H54 (cell line): ENCODE data around the gene MARCHF4.

Source experiments
- DNase-seq: peaks from one replicate; pipeline ENCODE4 v3.0.0; 2011; ENCODE audit warnings: low spot score, mixed read lengths; ENCODE audit not compliant: insufficient read length
- FAIRE-seq: peaks from 3 replicates; lab custom pipeline; 2011; peaks lifted over from hg19 to GRCh38; lab: Jason Lieb, UNC
- POLR2A ChIP-seq: IDR thresholded peaks from 2 replicates; pipeline ENCODE4 v1.6.1; 2011; ENCODE audit warnings: low read depth, mild to moderate bottlenecking, low read length

MARCHF4 gene

DNA sequence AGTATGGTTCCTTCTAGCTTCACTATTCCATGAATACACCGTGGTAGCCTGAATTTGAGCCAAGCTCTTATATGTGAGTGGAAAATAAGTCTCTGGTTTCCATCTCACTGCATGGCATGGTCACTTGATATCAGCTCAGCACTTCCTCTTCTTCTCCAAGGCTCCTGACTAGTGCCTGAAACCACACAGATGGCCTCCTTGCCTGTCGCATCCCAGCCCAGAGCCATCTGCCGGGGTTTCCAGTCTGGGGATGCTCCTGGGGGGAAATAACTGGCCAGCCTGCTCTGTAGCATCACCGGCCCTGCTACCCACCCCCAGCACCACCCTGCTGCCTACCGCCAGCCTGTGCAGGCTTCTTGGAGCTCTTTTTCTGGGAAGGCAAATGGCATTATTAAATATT is 7.7 kb upstream of the MARCHF4 start:
- TF ChIP-seq POLR2A, result no peak
- FAIRE-seq (no peak), DNase-seq (no peak)

DNA sequence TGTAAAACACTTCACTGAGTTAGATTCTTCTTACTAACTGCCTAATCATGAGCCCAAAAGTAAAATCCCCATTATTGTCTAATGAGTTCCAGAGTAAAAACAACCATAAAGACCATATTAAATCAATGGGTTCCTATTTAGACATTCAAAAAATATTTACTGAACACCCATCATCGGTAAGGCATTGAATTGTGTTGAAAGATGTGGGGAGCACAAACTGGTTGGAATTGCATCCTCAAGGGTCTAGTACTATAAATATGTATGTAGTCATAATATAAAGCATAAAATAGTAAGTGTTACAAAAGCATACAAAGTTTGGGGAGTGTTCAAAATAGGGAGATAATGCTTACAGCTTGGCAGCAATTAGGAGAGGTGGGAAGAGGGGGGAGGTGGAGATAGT is 3.0 kb upstream of the MARCHF4 start:
- no peak for FAIRE-seq
- no peak for TF ChIP-seq POLR2A
- no peak for DNase-seq

DNA sequence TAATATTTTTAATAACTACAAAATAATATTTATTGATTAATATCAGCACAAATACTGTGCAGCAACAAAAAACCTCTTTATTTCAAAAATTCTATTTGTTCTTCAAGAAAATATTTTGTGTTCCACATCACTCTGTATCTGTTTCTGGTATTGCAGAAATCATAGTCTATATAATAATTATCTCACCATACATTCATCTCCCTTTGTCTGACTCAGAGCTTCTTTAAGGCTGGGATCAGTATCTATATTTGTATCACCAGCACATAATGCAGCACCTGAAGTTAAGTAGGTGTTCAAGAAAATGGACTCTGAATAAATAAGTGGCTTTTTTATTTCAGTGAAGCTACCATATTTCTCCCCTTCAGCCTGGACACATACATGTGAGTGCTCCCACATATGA is 1.6 kb upstream of the MARCHF4 start:
- TF ChIP-seq POLR2A, result no peak
- FAIRE-seq (no peak), DNase-seq (no peak)

DNA sequence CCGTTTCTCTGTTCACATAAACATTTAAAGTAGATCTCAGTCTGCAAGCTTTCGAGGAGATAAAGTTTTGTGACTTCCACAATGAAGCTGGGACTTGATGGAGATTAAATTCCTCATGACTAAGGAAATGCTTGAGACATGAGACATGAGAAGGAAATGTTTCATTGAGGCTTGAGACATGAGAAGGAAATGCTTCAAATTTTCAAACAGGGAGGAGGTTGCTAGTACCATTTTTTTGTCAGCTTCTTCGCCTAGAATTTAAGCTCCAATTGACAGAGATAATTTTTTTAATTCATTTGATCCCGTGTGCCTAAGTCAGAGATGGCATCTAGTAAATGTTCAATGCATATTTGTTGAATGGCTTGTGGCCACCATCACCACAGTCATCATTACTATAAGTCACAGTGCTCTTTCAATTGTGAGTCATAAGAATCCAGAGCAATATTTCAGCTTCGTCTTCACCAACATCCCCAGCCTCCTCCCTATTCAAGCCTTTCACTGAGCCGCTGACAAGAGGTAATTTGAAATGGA is 543 bp upstream of the MARCHF4 start:
- no peak for TF ChIP-seq POLR2A
- peak; percentile 40 for DNase-seq
- peak; percentile 69 for FAIRE-seq

DNA sequence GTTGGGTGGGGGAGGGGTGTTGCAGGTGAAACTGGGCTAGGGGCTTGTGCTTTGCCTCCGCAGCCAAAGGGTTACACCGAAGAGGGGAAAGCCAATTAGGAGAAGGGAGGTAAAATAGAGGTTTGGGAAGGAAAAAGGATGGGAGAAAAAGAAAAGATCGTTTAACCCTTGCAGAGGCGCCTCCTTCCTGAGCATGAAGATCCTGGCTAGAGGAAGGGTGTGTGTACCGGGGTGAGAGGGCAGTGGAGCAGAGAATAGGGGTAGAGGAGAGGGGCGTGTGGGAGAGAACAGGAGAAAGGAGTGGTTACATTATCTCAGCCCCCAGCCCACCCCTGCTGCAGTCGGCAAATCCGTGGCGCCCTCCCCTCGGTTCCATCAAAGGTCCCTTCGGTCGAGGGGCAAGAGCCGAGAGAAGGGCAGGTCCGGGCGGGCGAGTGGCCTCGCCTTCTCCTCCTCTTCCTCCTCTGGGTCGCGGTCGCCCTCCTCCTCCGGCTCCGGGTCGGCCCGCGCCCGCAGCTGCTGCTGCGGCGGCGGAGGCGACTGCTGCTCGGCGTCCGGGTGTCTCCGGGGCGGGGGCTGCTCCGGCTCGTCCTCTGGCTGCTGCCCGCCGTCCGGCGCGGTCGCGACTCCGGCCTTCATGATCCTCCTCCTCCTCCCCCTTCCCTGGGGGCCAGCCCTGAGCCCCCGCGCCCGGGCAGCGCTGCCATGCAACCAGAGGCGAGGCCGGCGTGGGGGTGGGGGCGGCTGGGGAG is 1.1 kb downstream of the MARCHF4 start:
- TF ChIP-seq POLR2A, result no peak
- FAIRE-seq, result no peak
- no peak for DNase-seq

DNA sequence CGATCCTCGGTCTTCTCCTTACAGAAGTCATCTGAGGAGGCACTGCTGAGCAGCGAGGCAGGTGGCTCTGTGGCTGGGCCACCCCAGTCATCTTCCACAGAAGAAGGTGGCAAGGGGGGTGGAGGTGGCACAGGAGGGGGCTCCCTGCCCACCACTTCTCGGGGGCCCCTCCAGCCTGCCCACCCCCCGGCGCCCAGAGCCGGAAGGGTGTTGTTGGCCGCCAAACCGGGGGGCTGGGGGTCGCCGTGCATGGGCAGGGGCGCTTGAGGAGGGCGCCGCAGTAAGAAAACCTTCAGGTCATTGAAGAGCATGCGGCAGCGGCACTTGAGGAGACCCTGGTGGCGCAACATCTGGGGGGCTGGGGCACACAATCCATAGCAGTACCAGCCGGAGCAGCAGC is 2.5 kb downstream of the MARCHF4 start:
- no peak for TF ChIP-seq POLR2A
- DNase-seq, result no peak
- FAIRE-seq, result no peak

DNA sequence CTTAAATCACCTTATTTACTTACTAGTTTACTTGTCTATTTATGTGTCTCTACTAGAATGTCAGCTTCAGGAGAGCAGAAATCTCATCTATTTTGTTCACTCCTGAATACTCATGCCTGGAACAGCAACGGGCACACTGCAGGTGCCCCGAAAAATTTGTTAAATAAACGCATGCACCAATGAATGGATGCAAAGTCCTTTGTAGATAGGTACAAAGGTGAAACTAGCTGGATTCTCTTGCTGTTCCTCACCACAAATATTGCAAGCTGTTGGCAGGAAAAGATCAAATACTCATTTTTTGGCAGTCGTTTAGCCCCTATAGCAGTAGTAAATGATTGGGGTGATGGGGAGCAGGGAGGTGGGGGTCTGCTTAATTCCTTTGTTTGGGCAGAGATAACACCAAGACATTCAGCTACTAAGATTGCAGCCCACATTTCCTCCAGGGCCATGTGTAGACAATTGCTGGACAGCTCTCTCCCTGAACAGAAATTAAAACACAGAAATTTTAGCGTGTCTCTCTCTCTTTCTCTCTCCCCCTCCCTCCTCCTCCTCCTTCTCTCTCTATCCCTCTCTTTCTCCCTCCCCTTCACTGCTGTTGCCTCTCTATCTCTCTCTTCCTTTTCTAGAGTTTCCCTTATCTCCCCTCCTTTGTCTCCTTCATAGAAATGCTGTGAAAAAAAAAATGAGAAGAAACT is 5.4 kb downstream of the MARCHF4 start:
- DNase-seq, result no peak
- FAIRE-seq, result no peak
- TF ChIP-seq POLR2A, result no peak

DNA sequence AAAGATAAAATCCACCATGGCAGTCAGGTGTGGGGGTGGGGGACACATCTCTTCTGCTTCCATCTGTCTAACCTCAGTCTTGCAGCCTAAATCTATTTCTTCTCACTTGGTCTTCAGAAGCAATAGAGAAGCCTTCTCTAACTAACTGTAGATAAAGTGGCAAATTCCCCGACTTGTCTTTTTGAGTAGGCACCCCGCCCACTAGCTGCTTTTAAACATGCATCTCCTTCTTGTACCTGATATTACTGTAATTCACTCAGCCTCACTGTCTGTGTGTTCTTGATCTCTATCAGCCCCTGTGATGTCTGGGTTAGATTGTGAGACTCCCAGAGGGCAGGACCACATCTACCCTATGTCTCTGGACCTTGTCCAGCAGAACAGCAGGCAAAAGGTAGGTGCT is 6.8 kb downstream of the MARCHF4 start:
- no peak for FAIRE-seq
- TF ChIP-seq POLR2A, result no peak
- DNase-seq, result no peak

DNA sequence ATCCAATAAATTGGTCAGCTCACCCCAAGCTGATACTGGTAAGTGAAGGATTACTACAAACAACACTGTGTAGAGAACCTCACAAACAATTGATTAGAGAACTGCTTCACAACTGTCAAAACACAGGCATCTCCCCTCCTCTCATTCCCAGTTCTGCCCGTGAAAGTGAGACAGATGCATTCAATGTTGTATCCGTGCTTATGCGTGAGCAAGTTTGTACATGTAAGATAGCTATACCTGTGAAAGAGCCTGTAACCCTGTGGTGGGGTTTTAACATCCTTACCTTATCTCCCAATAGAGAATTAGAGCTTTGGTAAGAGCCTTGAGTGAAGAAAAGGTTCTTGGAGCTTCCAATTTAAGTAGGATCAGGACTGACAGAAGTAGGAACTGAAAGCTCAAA is 9.1 kb downstream of the MARCHF4 start:
- DNase-seq (no peak), FAIRE-seq (no peak)
- no peak for TF ChIP-seq POLR2A

DNA sequence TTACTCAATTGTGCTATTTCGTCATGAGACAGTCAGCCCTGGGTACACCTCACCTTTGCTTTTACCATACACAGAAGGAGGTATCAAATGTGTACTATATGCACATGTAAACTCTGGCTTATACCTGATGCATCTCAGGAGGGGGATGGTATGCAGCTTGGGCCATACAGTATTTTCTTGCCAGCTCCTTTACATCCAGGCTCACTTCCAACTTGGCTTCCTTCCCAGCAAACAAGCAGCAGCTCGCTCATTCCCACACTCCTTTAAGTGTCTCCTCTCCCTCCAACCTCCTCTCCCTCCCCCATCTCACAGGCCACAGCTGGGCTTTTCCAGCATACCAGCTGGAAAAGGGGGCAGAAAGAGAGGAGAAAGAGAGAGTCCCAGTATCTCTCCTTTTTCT is 9.6 kb downstream of the MARCHF4 start:
- TF ChIP-seq POLR2A, result no peak
- DNase-seq, result no peak
- FAIRE-seq, result peak; percentile 96

DNA sequence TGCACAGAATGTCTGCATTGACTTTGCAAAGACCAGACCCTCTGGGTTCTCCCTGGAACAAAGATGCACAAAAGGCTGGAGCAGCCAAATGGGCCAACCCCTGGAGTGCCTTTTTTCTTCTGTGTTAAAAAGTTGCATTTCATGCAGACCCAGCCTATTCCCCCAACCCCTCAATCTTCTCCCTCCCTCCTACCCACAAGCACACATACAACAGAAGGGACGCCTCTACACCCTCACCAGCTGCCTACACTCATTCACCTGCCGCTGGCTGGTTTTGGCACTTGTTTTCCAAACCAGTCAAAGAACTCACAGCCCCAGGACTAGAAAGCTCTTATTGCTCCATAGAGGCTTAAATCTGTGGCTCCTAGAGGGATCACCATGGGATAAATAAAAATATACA is 16.6 kb downstream of the MARCHF4 start:
- DNase-seq, result no peak
- FAIRE-seq, result no peak
- no peak for TF ChIP-seq POLR2A

DNA sequence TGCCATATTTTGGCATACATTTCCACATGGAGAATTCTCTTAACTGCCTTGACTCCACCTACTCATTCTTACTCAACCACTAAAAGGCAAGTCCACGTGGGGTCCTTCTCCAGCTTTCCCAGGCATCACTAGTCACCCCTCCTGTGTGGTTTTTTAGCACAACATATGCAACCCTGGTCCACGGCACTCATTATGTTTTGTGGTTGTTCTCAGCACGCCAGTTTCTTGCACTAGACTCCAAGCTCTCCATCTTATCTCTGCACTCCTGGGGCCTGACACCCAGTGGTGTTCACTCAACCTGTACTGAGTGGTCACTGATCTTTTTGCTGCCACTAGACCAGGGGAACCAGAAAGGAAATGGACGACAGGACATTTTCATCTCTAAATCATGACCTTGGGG is 18.0 kb downstream of the MARCHF4 start:
- no peak for TF ChIP-seq POLR2A
- FAIRE-seq, result no peak
- DNase-seq, result no peak

DNA sequence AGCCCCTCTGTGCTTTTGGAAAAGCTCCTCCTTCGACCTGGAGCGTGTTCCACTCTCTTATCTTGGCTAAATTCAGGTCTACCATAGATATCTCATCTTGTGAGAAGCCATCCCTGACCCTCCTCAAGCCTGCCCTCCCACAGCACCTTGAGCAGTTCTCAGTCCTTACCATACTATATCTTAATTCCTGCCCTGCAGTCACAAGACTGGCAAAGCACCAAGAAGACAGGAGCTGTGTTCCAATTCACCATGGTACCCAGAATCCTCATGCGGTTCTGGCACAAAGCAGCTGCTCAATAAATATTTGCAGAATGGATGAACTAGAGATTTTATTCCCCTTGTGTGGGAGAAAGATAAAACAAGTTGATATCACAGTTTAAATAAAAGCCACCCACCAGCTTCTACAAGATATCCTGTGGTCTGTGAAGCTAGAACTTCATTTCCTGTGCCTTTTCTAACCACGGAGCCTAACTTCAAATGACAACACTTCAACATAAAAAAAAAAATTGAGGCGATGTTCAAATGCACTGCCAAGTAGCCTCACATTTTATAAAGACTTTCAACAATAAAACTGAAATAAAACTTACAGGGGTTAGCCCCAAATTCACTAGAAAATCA is 19.5 kb downstream of the MARCHF4 start:
- FAIRE-seq, result no peak
- DNase-seq, result no peak
- no peak for TF ChIP-seq POLR2A

DNA sequence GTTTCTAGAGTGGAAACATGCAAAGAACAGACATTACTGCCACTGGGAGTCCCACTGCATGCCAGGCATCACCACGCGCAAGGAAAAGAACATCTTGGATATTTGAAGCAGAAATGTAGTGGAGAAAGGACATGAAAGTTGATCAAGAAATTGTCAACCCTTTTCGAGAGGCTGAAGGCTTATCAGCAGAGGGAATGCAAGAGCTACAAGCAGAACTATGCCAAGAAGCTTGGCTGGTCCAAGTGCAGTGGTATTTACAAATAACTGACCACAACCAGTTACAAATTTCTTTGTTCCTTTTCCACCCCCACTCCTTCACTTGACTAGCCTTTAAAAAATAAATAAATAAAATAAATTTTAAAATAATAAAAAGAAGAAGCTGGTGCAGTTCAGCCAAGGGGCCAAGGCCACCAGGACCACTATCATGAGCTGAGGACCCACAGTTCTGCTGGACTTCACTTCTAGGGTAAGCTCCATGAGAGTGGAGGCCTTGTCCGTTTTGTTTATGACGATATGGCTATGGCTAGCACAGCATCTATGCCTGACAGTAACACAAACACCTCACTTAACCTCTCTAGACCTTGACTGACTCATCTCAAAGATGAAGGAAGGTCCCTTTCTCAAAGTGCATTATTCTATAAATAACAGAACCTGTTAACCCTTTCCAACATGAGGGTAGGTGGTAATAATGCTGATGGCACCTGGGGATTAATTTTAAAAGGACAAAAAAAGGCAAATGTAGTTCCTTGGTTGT is 20.9 kb downstream of the MARCHF4 start:
- TF ChIP-seq POLR2A, result no peak
- DNase-seq (no peak), FAIRE-seq (no peak)
